D721Med (cell line): ENCODE measurements around the gene ZNF407.
A peak's percentile ranks its signal among the peaks of the same experiment; 100 is the strongest.

Experiments used
- DNase-seq: peaks from one replicate; pipeline ENCODE4 v3.0.0; 2011; ENCODE audit warnings: low spot score; ENCODE audit not compliant: insufficient read length
- FAIRE-seq: peaks from 2 replicates; lab custom pipeline; 2011; peaks lifted over from hg19 to GRCh38; lab: Jason Lieb, UNC
- TF ChIP-seq, protein P1 (sequence below): IDR thresholded peaks from 2 replicates; pipeline ENCODE4 v1.5.1; 2012; ENCODE audit warnings: mild to moderate bottlenecking, control low read depth; ENCODE audit not compliant: insufficient read depth; ENCODE audit errors: missing control alignments

ZNF407 gene

DNA sequence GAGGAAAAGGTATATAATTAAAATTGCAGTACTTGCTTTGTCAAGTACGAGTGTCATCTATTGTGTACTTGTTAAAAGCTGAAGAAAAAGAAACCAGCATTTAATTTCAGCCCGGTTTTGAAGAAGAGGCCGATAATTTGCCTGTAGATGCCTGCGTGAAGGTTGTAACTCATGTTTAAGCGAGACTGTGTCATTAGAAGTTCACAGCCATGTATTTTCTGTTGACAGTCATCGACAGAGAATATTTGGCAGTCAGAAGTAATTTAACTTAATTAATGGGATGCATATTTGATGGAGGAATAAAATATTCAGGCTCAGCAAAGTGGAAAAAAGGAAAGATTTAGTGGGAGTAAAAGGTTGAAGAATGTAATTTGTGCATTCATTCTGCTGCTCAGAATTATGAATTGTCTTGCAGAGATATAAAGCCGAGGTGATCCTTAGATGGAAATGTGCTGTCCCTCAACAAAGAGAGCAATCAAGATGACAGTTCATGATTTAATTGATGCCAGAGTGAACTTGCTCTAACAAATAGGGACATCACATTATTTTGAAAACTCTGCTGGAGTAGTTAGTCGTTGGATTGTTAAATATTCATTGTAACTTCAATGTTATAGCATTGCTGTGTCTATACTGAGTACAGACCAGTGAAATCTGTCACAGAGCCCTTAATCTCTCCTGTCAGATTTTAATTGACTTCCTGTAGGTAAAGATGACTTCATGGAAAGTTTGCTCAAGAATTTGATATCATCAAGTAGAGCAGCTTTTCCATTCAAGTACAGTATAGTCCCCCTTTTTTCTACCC lies 53.9 kb downstream of the ZNF407 start:
- FAIRE-seq, result no peak
- TF ChIP-seq, protein P1, sequence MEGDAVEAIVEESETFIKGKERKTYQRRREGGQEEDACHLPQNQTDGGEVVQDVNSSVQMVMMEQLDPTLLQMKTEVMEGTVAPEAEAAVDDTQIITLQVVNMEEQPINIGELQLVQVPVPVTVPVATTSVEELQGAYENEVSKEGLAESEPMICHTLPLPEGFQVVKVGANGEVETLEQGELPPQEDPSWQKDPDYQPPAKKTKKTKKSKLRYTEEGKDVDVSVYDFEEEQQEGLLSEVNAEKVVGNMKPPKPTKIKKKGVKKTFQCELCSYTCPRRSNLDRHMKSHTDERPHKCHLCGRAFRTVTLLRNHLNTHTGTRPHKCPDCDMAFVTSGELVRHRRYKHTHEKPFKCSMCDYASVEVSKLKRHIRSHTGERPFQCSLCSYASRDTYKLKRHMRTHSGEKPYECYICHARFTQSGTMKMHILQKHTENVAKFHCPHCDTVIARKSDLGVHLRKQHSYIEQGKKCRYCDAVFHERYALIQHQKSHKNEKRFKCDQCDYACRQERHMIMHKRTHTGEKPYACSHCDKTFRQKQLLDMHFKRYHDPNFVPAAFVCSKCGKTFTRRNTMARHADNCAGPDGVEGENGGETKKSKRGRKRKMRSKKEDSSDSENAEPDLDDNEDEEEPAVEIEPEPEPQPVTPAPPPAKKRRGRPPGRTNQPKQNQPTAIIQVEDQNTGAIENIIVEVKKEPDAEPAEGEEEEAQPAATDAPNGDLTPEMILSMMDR, result no peak
- no peak for DNase-seq

DNA sequence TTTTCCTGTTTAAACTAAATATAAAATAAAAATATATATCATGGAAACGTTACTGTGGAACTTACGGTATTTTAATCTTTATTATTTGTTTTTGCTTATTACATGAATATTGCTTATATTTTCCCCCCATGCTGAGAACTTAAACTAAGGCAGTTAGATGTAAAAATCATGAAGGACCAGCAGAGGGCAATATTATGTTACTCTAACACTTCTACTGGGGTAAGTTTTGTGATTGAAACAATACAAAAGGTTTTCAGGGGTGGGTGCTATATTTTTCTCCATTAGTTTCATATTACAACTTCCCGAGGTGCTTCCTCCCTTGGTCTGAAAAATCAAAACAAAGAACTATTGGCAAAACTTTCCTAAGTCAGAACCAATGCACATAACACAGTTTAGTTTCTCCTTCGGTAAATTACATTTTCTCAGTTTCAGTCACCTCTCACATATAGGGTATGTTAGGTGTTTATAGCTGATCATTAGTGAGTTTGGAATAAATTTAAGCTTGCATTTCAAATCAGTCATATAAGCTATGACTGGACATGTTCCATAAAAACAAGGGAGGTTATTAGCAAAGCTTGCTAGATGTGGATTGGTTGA lies 54.8 kb downstream of the ZNF407 start:
- DNase-seq, result no peak
- peak; percentile 100 for FAIRE-seq
- TF ChIP-seq, protein P1, result peak; percentile 71

DNA sequence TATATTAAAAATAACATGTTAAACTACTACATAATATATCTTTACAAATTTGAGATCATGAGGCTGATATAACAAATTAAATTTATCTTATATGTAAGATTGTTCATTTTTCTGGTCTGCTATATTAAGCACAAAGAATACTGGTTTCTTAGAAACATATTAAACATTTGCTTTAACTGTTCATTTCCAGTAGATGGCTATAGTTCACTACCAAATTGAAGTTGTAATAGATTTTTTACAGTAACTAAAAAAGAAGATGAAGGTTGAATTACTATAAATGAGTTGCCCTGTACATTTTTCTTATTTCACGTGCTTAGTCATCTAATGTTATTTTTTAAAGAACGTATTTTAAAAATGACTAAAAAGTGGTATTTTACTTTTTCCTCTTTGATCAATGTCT lies 57.0 kb downstream of the ZNF407 start:
- FAIRE-seq (no peak), DNase-seq (no peak)
- TF ChIP-seq, protein P1, result peak; percentile 52

DNA sequence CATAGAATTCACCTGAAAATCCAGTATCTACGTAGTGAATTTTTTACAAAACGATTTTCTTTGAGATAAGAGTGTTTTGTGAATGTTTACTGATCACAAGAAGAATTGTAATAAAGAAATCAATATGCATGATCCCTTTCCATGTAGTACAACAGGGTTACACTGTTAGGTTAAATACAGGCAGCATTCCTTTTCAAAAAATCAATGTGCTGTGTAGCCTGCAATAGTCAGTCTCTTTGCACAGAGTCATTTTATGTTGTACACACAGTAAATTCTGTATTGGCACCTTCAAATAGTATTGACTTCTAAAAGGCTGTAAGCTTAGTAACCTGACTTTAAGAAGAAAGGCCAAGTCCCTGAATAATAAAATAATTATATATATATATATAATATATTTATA lies 63.3 kb downstream of the ZNF407 start:
- TF ChIP-seq, protein P1, result no peak
- DNase-seq (no peak), FAIRE-seq (peak; percentile 99)

DNA sequence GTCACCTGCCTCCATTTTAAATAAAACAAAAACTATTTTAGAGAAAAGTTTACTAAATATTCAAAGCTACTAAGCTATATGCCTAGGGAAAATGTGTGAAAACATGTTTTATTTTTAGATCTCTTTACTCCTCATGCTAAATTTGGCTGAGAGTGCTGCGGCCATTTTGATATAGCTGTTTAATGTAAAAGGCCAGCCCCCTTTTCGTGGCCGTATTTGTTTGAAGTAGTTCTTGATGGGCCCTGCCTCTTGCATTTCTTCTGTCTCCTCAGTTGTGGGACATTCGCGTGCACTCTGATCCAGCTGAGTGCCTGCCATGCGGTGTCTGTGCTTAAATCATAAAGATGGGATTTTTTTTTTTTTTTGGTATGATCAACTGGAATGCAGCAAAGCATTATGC lies 64.0 kb downstream of the ZNF407 start:
- FAIRE-seq (no peak), DNase-seq (no peak)
- TF ChIP-seq, protein P1, result no peak

DNA sequence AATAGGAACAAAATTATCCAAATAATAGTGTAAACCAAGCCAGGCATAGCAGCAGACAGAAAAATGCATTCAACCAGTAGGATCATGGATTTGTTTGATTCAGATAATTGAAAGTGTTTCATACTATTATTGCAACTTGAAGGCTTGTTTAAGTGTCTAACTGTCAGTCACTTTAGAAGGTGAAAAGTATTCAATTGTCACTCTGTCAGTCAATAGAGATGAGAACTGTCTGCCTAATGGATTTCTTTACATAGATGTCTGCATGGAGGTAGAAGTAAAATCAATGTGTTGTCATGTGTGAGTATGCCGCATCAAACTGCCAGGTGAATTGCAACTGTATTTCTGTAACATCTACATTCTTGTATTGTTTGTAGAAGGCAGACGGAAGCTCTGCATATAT lies 65.0 kb downstream of the ZNF407 start:
- FAIRE-seq (peak; percentile 99), DNase-seq (no peak)
- TF ChIP-seq, protein P1, result no peak

DNA sequence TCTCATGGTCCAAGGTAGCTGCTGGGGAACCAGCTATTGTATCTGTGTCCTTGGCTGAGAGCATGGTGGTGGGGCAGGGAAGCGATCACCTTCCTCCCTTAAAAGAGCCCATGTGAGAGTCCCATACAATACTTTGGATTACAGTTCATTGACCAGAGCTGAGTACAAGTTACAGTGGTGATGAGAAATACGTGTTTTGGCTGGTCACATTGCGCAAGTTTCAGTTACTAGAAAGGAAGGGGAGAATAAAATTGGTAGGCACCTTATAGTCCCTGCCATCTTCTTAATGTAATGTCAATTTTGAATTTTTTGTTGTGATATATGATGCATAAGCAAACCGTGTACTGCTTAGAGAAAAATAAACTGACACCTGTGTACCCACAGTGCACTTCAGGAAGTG lies 67.7 kb downstream of the ZNF407 start:
- TF ChIP-seq, protein P1, result no peak
- peak; percentile 95 for FAIRE-seq

More for the DNA sequence above, 67.7 kb downstream of the ZNF407 start:
- no peak for DNase-seq
